HEK293 (cell line): ENCODE results near the gene DDTL.

Experiments
- CTCF ChIP-seq: fragments of 450-650 bp; formaldehyde crosslinking; IDR thresholded peaks from 2 replicates; pipeline ENCODE4 v1.5.1; 2016; ENCODE audit warnings: missing biosample characterization, missing genetic modification characterization
- ZNF558 ChIP-seq: fragments of 450-650 bp; formaldehyde crosslinking; IDR thresholded peaks from 2 replicates; pipeline ENCODE4 v1.5.1; 2016; ENCODE audit warnings: missing biosample characterization, missing genetic modification characterization
- ZNF830 ChIP-seq: fragments of 450-650 bp; IDR thresholded peaks from 2 replicates; pipeline ENCODE4 v1.5.0; 2018; ENCODE audit warnings: missing biosample characterization, missing genetic modification characterization, low read depth, mild to moderate bottlenecking, moderate library complexity

GRCh38 chr22:23925020-23925606 is 41.6 kb upstream of the DDTL start:
- no peak for TF ChIP-seq ZNF558 (tag by site-specific recombination)
- no peak for TF ChIP-seq ZNF830 (tag by site-specific recombination)
- no peak for TF ChIP-seq CTCF
